Hepatic stellate cell (primary cell): ENCODE results near the gene KLK4.

Experiments
- DNase-seq: peaks from one replicate; pipeline ENCODE4 v3.0.0; 2011; ENCODE audit warnings: low spot score

Gene KLK4

GRCh38 chr19:50911206-50912101 is at the start of gene KLK4:
TSS of gene KLK4 (minus strand) at chr19:50911395. CDS start at chr19:50910738, 657 bp downstream.
- DNase-seq: no peak

- DNase-seq: no peak
Measured at GRCh38 chr19:50959731-50960500, 48.7 kb upstream of the KLK4 start.

- DNase-seq: no peak
Measured at GRCh38 chr19:50957587-50957986, 46.4 kb upstream of the KLK4 start.

- no peak for DNase-seq
Measured at GRCh38 chr19:50952910-50953309, 41.7 kb upstream of the KLK4 start, which contains the start of gene KLK5. TSS of gene KLK5 (minus strand) at chr19:50953038. CDS start at chr19:50952657, 381 bp downstream.

GRCh38 chr19:50949861-50950260 is 38.7 kb upstream of the KLK4 start:
- no peak for DNase-seq

- DNase-seq: no peak
Measured at GRCh38 chr19:50947123-50947522, 35.9 kb upstream of the KLK4 start.

- DNase-seq: no peak
Measured at GRCh38 chr19:50944795-50945194, 33.6 kb upstream of the KLK4 start.

- no peak for DNase-seq
Measured at GRCh38 chr19:50943074-50943828, 32.1 kb upstream of the KLK4 start.

GRCh38 chr19:50939596-50939995 is 28.4 kb upstream of the KLK4 start:
- no peak for DNase-seq

- DNase-seq: no peak
Measured at GRCh38 chr19:50933640-50934039, 22.4 kb upstream of the KLK4 start.

- DNase-seq: no peak
Measured at GRCh38 chr19:50932690-50933083, 21.5 kb upstream of the KLK4 start.

- no peak for DNase-seq
Measured at GRCh38 chr19:50932018-50932689, 21.0 kb upstream of the KLK4 start.

GRCh38 chr19:50931023-50931422 is 19.8 kb upstream of the KLK4 start:
- DNase-seq: no peak

- no peak for DNase-seq
Measured at GRCh38 chr19:50928831-50929230, 17.6 kb upstream of the KLK4 start.

GRCh38 chr19:50926144-50926543 is 14.9 kb upstream of the KLK4 start:
- no peak for DNase-seq

- DNase-seq: no peak
Measured at GRCh38 chr19:50925734-50926133, 14.5 kb upstream of the KLK4 start.

GRCh38 chr19:50924586-50924985 is 13.4 kb upstream of the KLK4 start:
- DNase-seq: no peak

- DNase-seq: peak; percentile 80
Measured at GRCh38 chr19:50922317-50922853, 11.2 kb upstream of the KLK4 start.

GRCh38 chr19:50921426-50922316 is 10.5 kb upstream of the KLK4 start:
- no peak for DNase-seq

- no peak for DNase-seq
Measured at GRCh38 chr19:50916069-50916468, 4.9 kb upstream of the KLK4 start.
